ACC112 (cell line): Measurements from ENCODE around the gene TNRC6C.

Source experiments
- H2AFZ ChIP-seq: fragments of 200-600 bp; sonication (generic); one replicate; pipeline ENCODE4 v1.6.0; 2017; ENCODE audit warnings: antibody characterized with exemption, low read length; ENCODE audit not compliant: unreplicated experiment
- H3K27ac ChIP-seq: fragments of 200-600 bp; sonication (generic); 2 replicates; pipeline ENCODE4 v1.5.1; 2014; ENCODE audit warnings: low read depth, mild to moderate bottlenecking, antibody characterized with exemption, low read length, moderate library complexity
- H3K27me3 ChIP-seq: fragments of 200-600 bp; sonication (generic); 2 replicates; pipeline ENCODE4 v1.6.1; 2014; ENCODE audit warnings: mild to moderate bottlenecking, antibody characterized with exemption, low read length, moderate library complexity, mixed read lengths; ENCODE audit not compliant: insufficient read depth
- H3K36me3 ChIP-seq: fragments of 200-600 bp; sonication (generic); 2 replicates; pipeline ENCODE4 v1.6.1; 2016; ENCODE audit warnings: mild to moderate bottlenecking, antibody characterized with exemption, low read length, moderate library complexity, mixed read lengths; ENCODE audit not compliant: insufficient read depth
- H3K4me1 ChIP-seq: fragments of 200-600 bp; sonication (generic); one replicate; pipeline ENCODE4 v1.6.1; 2016; ENCODE audit warnings: low read length, mixed read lengths; ENCODE audit not compliant: insufficient read depth, unreplicated experiment, control insufficient read depth
- H3K4me3 ChIP-seq: fragments of 200-600 bp; sonication (generic); 2 replicates; pipeline ENCODE4 v1.5.1; 2014; ENCODE audit warnings: mild to moderate bottlenecking, low read depth, low read length
- H3K79me2 ChIP-seq: fragments of 200-600 bp; sonication (generic); one replicate; pipeline ENCODE4 v1.6.0; 2016; ENCODE audit warnings: low read length; ENCODE audit not compliant: control insufficient read depth, unreplicated experiment, insufficient read depth

The TNRC6C gene

DNA sequence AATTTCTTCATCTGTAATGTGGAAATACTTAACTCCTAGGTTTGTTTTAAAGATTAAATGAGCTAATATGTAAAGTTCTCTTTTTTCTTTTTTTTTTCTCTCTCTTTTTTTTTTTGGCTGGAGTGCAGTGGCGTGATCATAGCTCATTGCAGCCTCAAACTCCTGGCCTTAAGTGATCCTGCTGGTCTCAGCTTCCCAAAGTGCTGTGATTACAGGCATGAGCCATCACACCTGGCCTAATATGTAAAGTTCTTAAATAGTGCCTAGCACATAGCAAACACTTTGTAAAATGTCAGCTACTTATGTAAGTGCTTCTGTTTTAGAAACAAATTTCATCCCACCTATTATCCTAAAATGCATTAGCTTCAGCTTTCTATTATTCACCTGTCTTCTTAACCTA, 130.0 kb downstream of the TNRC6C start:
- no peaks in the 10 kb centered on the region for H3K36me3 ChIP-seq
- no peaks in the 10 kb centered on the region for H3K4me1 ChIP-seq
- no peak overlapping the region for H3K27ac ChIP-seq
- no peak overlapping the region for H2AFZ ChIP-seq
- no peaks in the 10 kb centered on the region for H3K79me2 ChIP-seq
- H3K4me3 ChIP-seq, result no peak overlapping the region
- no peaks in the 10 kb centered on the region for H3K27me3 ChIP-seq

GRCh38 chr17:78089576-78090281, 131.2 kb downstream of the TNRC6C start:
- no peak overlapping the region for H3K4me3 ChIP-seq
- H2AFZ ChIP-seq, result no peak overlapping the region
- H3K27me3 ChIP-seq, result no peaks in the 10 kb centered on the region
- no peaks in the 10 kb centered on the region for H3K36me3 ChIP-seq
- no peaks in the 10 kb centered on the region for H3K4me1 ChIP-seq
- no peak overlapping the region for H3K27ac ChIP-seq
- H3K79me2 ChIP-seq, result no peaks in the 10 kb centered on the region

DNA sequence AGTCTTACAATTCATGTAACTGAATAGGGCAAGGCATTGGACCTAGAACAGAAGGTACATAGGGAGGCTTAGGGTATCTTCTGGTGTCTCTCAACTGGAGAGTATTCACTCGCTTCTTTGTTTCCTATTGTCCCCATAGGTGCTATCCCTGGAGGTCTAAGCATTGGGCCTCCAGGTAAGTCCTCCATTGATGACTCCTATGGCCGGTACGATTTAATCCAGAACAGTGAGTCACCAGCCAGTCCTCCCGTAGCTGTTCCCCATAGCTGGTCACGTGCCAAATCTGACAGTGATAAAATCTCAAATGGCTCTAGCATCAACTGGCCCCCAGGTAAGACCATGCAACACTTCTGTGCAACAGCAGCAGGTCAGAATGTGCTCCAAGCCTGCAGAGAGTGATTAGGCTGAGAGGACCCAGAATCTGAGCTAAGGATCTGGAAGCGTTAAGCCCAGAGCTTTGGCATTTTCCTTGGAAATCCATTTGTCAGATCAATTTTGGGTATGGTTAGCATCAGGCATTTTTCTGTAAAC, 134.4 kb downstream of the TNRC6C start:
- no peaks in the 10 kb centered on the region for H3K4me1 ChIP-seq
- no peak overlapping the region for H3K4me3 ChIP-seq
- H3K79me2 ChIP-seq, result no peaks in the 10 kb centered on the region
- no peaks in the 10 kb centered on the region for H3K36me3 ChIP-seq
- H3K27me3 ChIP-seq, result no peaks in the 10 kb centered on the region
- H3K27ac ChIP-seq, result no peak overlapping the region
- H2AFZ ChIP-seq, result no peak overlapping the region

DNA sequence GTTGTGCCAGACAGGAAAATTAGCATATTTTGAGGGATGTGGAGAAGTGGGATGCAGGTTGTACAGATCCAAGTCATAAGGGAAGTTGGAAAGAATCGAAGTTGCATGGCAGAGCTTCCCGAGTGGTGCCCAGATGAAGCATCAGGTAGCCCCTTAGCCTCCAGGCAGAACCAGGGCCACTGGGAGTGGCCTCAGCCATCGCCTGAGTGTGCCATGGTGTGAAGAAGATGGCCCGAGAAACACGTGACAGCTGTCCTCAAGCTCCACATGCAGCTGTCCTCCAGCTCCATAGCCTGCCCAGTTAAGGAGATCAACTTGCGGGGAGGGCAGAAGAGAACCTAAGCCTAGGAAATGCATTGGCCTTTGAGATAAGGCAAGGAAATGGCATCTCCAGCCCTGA, 136.5 kb downstream of the TNRC6C start:
- no peaks in the 10 kb centered on the region for H3K4me1 ChIP-seq
- H3K27ac ChIP-seq, result no peak overlapping the region
- H3K27me3 ChIP-seq, result no peaks in the 10 kb centered on the region
- H2AFZ ChIP-seq, result no peak overlapping the region
- H3K36me3 ChIP-seq, result peaks cover 8% of the 10 kb centered on the region; the same call in 1 of the 2 replicates
- H3K4me3 ChIP-seq, result no peak overlapping the region
- no peaks in the 10 kb centered on the region for H3K79me2 ChIP-seq

DNA sequence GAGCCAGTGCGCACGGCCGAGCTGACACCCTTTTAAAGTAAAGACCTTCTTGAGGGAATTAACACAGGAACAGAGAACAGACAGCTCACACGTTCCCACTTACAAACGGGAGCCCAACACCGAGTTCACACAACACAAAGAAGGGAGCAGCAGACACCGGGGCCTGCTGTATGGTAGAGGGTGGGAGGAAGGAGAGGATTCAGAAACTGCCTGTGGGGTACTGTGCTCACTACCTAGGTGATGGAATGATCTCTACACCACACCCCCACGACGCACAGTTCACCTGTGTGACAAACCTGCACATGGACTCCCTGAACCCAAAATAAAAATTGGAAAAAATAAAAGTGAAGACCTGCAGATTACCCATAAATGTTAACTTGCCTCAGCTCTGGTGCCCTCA, 137.6 kb downstream of the TNRC6C start:
- no peak overlapping the region for H3K4me3 ChIP-seq
- H3K4me1 ChIP-seq, result no peaks in the 10 kb centered on the region
- H3K36me3 ChIP-seq, result peaks cover 9% of the 10 kb centered on the region; the same call in 1 of the 2 replicates
- no peak overlapping the region for H2AFZ ChIP-seq
- H3K27ac ChIP-seq, result no peak overlapping the region
- no peaks in the 10 kb centered on the region for H3K27me3 ChIP-seq
- no peaks in the 10 kb centered on the region for H3K79me2 ChIP-seq

GRCh38 chr17:78101112-78101511, 142.6 kb downstream of the TNRC6C start:
- no peaks in the 10 kb centered on the region for H3K27me3 ChIP-seq
- H3K27ac ChIP-seq, result no peak overlapping the region
- H3K4me1 ChIP-seq, result no peaks in the 10 kb centered on the region
- H2AFZ ChIP-seq, result no peak overlapping the region
- H3K4me3 ChIP-seq, result no peak overlapping the region
- H3K79me2 ChIP-seq, result no peaks in the 10 kb centered on the region
- H3K36me3 ChIP-seq, result peaks cover 9% of the 10 kb centered on the region; the same call in 1 of the 2 replicates

GRCh38 chr17:78101542-78101941, 143.0 kb downstream of the TNRC6C start:
- H3K4me3 ChIP-seq, result no peak overlapping the region
- H3K4me1 ChIP-seq, result no peaks in the 10 kb centered on the region
- no peak overlapping the region for H3K27ac ChIP-seq
- peaks cover 9% of the 10 kb centered on the region; the same call in 1 of the 2 replicates for H3K36me3 ChIP-seq
- H3K79me2 ChIP-seq, result no peaks in the 10 kb centered on the region
- H2AFZ ChIP-seq, result no peak overlapping the region
- no peaks in the 10 kb centered on the region for H3K27me3 ChIP-seq

DNA sequence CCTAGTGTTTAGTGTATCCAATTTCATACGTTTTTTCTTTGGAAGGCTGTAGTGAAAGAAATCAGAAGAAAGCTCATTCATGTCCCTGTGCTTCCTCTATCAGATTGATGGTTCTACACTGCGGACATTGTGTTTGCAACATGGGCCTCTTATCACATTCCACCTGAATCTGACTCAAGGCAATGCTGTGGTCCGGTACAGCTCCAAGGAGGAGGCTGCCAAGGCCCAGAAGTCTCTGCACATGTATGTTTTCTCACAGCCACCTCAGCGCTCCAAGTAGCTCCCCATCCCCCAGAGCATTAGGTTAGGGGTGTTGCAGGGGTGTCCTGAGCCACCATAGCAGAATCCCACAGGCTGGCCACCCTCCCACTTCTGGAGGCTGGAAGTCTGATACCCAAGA, 144.8 kb downstream of the TNRC6C start:
- Histone ChIP-seq H3K4me1 (no peaks in the 10 kb centered on the region), H3K27ac (no peak overlapping the region), H2AFZ (no peak overlapping the region), H3K27me3 (no peaks in the 10 kb centered on the region), H3K79me2 (no peaks in the 10 kb centered on the region), H3K4me3 (no peak overlapping the region), H3K36me3 (peaks cover 6% of the 10 kb centered on the region; the same call in 1 of the 2 replicates)

DNA sequence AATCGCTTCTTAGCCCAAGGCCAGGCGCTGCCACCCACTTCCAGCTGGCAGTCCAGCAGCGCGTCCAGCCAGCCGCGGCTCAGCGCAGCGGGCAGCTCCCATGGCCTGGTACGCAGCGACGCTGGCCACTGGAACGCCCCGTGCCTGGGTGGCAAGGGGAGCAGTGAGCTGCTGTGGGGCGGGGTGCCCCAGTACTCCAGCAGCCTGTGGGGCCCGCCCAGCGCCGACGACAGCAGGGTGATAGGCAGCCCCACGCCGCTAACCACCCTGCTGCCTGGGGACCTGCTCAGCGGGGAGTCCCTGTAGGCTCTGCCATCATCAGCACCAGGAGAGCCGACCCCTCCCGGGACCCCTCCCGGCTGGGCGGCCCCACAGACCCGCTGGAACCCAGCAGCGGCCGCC, 146.0 kb downstream of the TNRC6C start:
- H3K36me3 ChIP-seq, result peaks cover 3% of the 10 kb centered on the region; the same call in 1 of the 2 replicates
- no peak overlapping the region for H3K4me3 ChIP-seq
- no peaks in the 10 kb centered on the region for H3K4me1 ChIP-seq
- no peaks in the 10 kb centered on the region for H3K27me3 ChIP-seq
- no peaks in the 10 kb centered on the region for H3K79me2 ChIP-seq
- H3K27ac ChIP-seq, result no peak overlapping the region
- H2AFZ ChIP-seq, result no peak overlapping the region

DNA sequence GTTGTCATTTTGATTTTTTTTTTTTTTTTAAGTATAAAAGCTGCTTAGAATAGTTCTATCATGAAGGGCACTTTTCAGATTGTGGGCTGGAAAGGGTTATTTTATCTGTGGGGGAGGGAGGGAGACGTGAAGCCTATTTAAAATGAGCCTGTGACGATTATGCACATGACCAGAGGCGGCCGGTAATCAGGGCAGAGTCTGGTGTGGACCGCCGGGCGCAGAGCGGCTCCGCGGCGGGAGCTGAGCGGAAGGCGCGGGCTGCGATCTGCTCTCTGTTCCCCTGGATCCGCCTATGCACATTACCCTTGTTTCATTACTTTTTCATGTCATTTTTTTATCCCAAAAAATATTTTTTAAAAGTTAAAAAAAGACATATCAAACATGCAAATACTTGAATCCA, 146.6 kb downstream of the TNRC6C start:
- Histone ChIP-seq H3K27me3 (no peaks in the 10 kb centered on the region), H3K27ac (no peak overlapping the region), H3K36me3 (no peaks in the 10 kb centered on the region), H2AFZ (no peak overlapping the region), H3K4me1 (no peaks in the 10 kb centered on the region), H3K4me3 (no peak overlapping the region), H3K79me2 (no peaks in the 10 kb centered on the region)

- H3K4me3 ChIP-seq, result no peak overlapping the region
- no peaks in the 10 kb centered on the region for H3K36me3 ChIP-seq
- H3K4me1 ChIP-seq, result no peaks in the 10 kb centered on the region
- H3K27ac ChIP-seq, result no peak overlapping the region
- H2AFZ ChIP-seq, result no peak overlapping the region
- H3K79me2 ChIP-seq, result no peaks in the 10 kb centered on the region
- H3K27me3 ChIP-seq, result no peaks in the 10 kb centered on the region
Observed at GRCh38 chr17:78105551-78105950, 147.0 kb downstream of the TNRC6C start.
